Nephron (organoid): ENCODE measurements around the gene CYP4A11.
"Not testable (repeated sequence)": the region's sequence is repeated elsewhere in the genome, so short reads cannot be mapped to it uniquely, and the experiment has no call there.

ENCODE experiments used
- H3K27ac Mint-ChIP-seq, 3 experiments: 2 replicates each; pipeline ENCODE4 v1.8.0; 2020; ENCODE audit warnings: mixed read lengths in 3 of 3, mild to moderate bottlenecking in 2 of 3, moderate library complexity in 1 of 3
- H3K27me3 Mint-ChIP-seq: 2 replicates; pipeline ENCODE4 v1.8.0; 2021; ENCODE audit warnings: low read depth, mild to moderate bottlenecking, moderate library complexity, mixed read lengths
- H3K36me3 Mint-ChIP-seq: 2 replicates; pipeline ENCODE4 v1.8.0; 2020; ENCODE audit warnings: low read depth, mixed read lengths
- H3K4me1 Mint-ChIP-seq: 2 replicates; pipeline ENCODE4 v1.8.0; 2020; ENCODE audit warnings: mixed read lengths
- H3K4me3 Mint-ChIP-seq, 3 experiments: 2 replicates each; pipeline ENCODE4 v1.8.0; 2020; ENCODE audit warnings: mild to moderate bottlenecking in 3 of 3, mixed read lengths in 3 of 3, moderate library complexity in 2 of 3
- H3K9me3 Mint-ChIP-seq: 2 replicates; pipeline ENCODE4 v1.8.0; 2020; ENCODE audit warnings: mixed read lengths
- CTCF ChIP-seq, 3 experiments: fragments of 200-600 bp; sonication (generic); IDR thresholded peaks; one replicate each; pipeline ENCODE4 v1.5.0; 2021; ENCODE audit warnings: antibody characterized with exemption in 3 of 3; ENCODE audit not compliant: unreplicated experiment in 3 of 3

CYP4A11 gene

GRCh38 chr1:46940307-46940706 lies 969 bp downstream of the CYP4A11 start:
- Mint-ChIP-seq H3K9me3 (no peaks in the 10 kb centered on the region), H3K4me1 (no peaks in the 10 kb centered on the region), H3K27me3 (peaks cover 35% of the 10 kb centered on the region), H3K4me3 (no peak overlapping the region), H3K36me3 (no peaks in the 10 kb centered on the region), H3K27ac (no peak overlapping the region)
- no peak for TF ChIP-seq CTCF (IDR thresholded peaks at IDR 0.05; ENCODE audit: unreplicated experiment in 3 of 3)

- Mint-ChIP-seq H3K4me3 (no peak overlapping the region), H3K36me3 (no peaks in the 10 kb centered on the region), H3K27ac (no peak overlapping the region), H3K4me1 (no peaks in the 10 kb centered on the region), H3K27me3 (peaks cover 20% of the 10 kb centered on the region), H3K9me3 (no peaks in the 10 kb centered on the region)
- TF ChIP-seq CTCF (IDR thresholded peaks at IDR 0.05; ENCODE audit: unreplicated experiment in 3 of 3) = no peak
These were observed 4.0 kb downstream of the CYP4A11 start for GRCh38 chr1:46937270-46937669.

- TF ChIP-seq CTCF (IDR thresholded peaks at IDR 0.05; ENCODE audit: unreplicated experiment in 3 of 3) = no peak
- H3K4me1 Mint-ChIP-seq = no peaks in the 10 kb centered on the region
- no peaks in the 10 kb centered on the region for H3K36me3 Mint-ChIP-seq
- no peaks in the 10 kb centered on the region for H3K9me3 Mint-ChIP-seq
- no peak overlapping the region for H3K4me3 Mint-ChIP-seq
- peaks cover 20% of the 10 kb centered on the region for H3K27me3 Mint-ChIP-seq
- no peak overlapping the region for H3K27ac Mint-ChIP-seq
These were observed 4.5 kb downstream of the CYP4A11 start for GRCh38 chr1:46936788-46937187.

- H3K36me3 Mint-ChIP-seq, H3K9me3 Mint-ChIP-seq, H3K27ac Mint-ChIP-seq, H3K4me1 Mint-ChIP-seq, H3K4me3 Mint-ChIP-seq: not testable (repeated sequence)
- peaks cover 25% of the 10 kb centered on the region for H3K27me3 Mint-ChIP-seq
- peak in 2 of 3 experiments; percentile 28 to 43 for TF ChIP-seq CTCF (IDR thresholded peaks at IDR 0.05; ENCODE audit: unreplicated experiment in 3 of 3)
These were observed 6.4 kb downstream of the CYP4A11 start for GRCh38 chr1:46934852-46935251.

GRCh38 chr1:46932020-46932419 lies 9.3 kb downstream of the CYP4A11 start:
- H3K27ac Mint-ChIP-seq, H3K36me3 Mint-ChIP-seq, H3K4me3 Mint-ChIP-seq, H3K4me1 Mint-ChIP-seq, H3K9me3 Mint-ChIP-seq: not testable (repeated sequence)
- H3K27me3 Mint-ChIP-seq = peaks cover 16% of the 10 kb centered on the region

- no peaks in the 10 kb centered on the region for H3K4me1 Mint-ChIP-seq
- no peak for TF ChIP-seq CTCF (IDR thresholded peaks at IDR 0.05; ENCODE audit: unreplicated experiment in 3 of 3)
- peaks cover 11% of the 10 kb centered on the region for H3K27me3 Mint-ChIP-seq
- no peak overlapping the region for H3K27ac Mint-ChIP-seq
- no peak overlapping the region for H3K4me3 Mint-ChIP-seq
- no peaks in the 10 kb centered on the region for H3K9me3 Mint-ChIP-seq
- H3K36me3 Mint-ChIP-seq = no peaks in the 10 kb centered on the region
These were observed 10.1 kb downstream of the CYP4A11 start for GRCh38 chr1:46931151-46931550.
